HEK293T (cell line): Measurements from ENCODE around the gene MYH6.

Experiments
- CTCF ChIA-PET: fragments of 350-600 bp; formaldehyde crosslinking; extraction: SDS; loops from one replicate; lab custom pipeline; 2021; ENCODE audit warnings: antibody characterized with exemption, inconsistent platforms; lab: Yijun Ruan, JAX
- POLR2A ChIA-PET: fragments of 350-600 bp; formaldehyde crosslinking; extraction: SDS; loops from one replicate; lab custom pipeline; 2020; ENCODE audit warnings: antibody characterized with exemption, inconsistent platforms; lab: Yijun Ruan, JAX
- DNase-seq: peaks from one replicate; pipeline ENCODE4 v3.0.0; 2012; ENCODE audit warnings: mixed read lengths; ENCODE audit errors: extremely low spot score
- ARNT ChIP-seq: fragments of 450-650 bp; IDR thresholded peaks from 2 replicates; pipeline ENCODE4 v1.6.1; 2017; ENCODE audit warnings: mild to moderate bottlenecking
- BHLHE40 ChIP-seq: fragments of 450-650 bp; IDR thresholded peaks from 2 replicates; pipeline ENCODE4 v1.6.1; 2016; ENCODE audit warnings: mild to moderate bottlenecking, moderate library complexity, borderline replicate concordance
- CTBP1 ChIP-seq: fragments of 450-650 bp; IDR thresholded peaks from 2 replicates; pipeline ENCODE4 v1.6.1; 2016; ENCODE audit warnings: borderline replicate concordance
- ELF4 ChIP-seq: fragments of 450-650 bp; IDR thresholded peaks from 2 replicates; pipeline ENCODE4 v1.6.1; 2017; ENCODE audit warnings: antibody characterized with exemption
- FOXA1 ChIP-seq: fragments of 450-650 bp; IDR thresholded peaks from 2 replicates; pipeline ENCODE4 v1.6.1; 2016; ENCODE audit warnings: mild to moderate bottlenecking
- FOXK2 ChIP-seq: fragments of 450-650 bp; IDR thresholded peaks from 2 replicates; pipeline ENCODE4 v1.6.1; 2016; ENCODE audit warnings: mild to moderate bottlenecking
- FOXM1 ChIP-seq: fragments of 450-650 bp; IDR thresholded peaks from 2 replicates; pipeline ENCODE4 v1.6.1; 2017; ENCODE audit warnings: mild to moderate bottlenecking, borderline replicate concordance
- HDGF ChIP-seq: fragments of 450-650 bp; IDR thresholded peaks from 2 replicates; pipeline ENCODE4 v1.6.1; 2017; ENCODE audit warnings: antibody characterized with exemption, borderline replicate concordance
- L3MBTL2 ChIP-seq: fragments of 450-650 bp; conservative IDR thresholded peaks from 2 replicates; pipeline ENCODE4 v1.6.1; 2016; ENCODE audit warnings: mild to moderate bottlenecking
- LEF1 ChIP-seq: fragments of 450-650 bp; IDR thresholded peaks from 2 replicates; pipeline ENCODE4 v1.6.1; 2017; ENCODE audit warnings: mild to moderate bottlenecking, borderline replicate concordance
- NFRKB ChIP-seq: fragments of 450-650 bp; IDR thresholded peaks from 2 replicates; pipeline ENCODE4 v1.6.1; 2016; ENCODE audit warnings: mild to moderate bottlenecking, moderate library complexity
- SP1 ChIP-seq: fragments of 450-650 bp; IDR thresholded peaks from 2 replicates; pipeline ENCODE4 v1.6.1; 2017
- SUZ12 ChIP-seq: fragments of 450-650 bp; IDR thresholded peaks from 2 replicates; pipeline ENCODE4 v1.6.1; 2016; ENCODE audit warnings: mild to moderate bottlenecking
- TARDBP ChIP-seq: fragments of 450-650 bp; IDR thresholded peaks from 2 replicates; pipeline ENCODE4 v1.6.1; 2016
- ZNF384 ChIP-seq: fragments of 450-650 bp; IDR thresholded peaks from 2 replicates; pipeline ENCODE4 v1.6.1; 2016
- TF ChIP-seq, protein P1 (sequence below): fragments of 450-650 bp; IDR thresholded peaks from 2 replicates; pipeline ENCODE4 v1.6.1; 2016

The MYH6 gene

DNA sequence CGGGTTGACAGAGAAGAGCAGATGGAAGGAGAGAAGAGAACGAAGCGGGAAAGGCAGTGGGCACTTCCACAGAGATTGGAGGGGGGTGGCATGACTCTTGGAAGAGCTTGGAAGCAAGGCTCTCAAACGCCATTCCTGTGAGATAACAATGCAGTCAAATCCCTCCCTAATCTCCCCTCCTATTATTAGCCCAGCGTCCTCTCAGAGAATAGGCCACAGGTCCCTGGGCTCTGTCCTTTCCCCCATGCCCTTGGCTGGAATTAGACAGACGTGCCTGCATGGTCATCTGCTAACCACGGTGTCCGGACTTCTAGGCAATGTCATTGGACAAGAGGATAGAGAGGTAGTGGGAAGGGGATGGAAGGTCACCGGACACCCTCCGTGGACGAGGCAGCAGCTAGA is 35.3 kb upstream of the MYH6 start:
- CTCF ChIA-PET: interaction anchor here (1.5 kb wide), 1 partner anchor 13 kb away, joined by 3 read pairs; no protein-coding TSS in a partner anchor
- DNase-seq: no peak
- TF ChIP-seq LEF1: no peak
- TF ChIP-seq, protein P1, sequence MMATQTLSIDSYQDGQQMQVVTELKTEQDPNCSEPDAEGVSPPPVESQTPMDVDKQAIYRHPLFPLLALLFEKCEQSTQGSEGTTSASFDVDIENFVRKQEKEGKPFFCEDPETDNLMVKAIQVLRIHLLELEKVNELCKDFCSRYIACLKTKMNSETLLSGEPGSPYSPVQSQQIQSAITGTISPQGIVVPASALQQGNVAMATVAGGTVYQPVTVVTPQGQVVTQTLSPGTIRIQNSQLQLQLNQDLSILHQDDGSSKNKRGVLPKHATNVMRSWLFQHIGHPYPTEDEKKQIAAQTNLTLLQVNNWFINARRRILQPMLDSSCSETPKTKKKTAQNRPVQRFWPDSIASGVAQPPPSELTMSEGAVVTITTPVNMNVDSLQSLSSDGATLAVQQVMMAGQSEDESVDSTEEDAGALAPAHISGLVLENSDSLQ: no peak
- no peak for TF ChIP-seq BHLHE40
- no peak for TF ChIP-seq TARDBP
- TF ChIP-seq SP1: no peak
- TF ChIP-seq FOXA1: no peak
- no peak for TF ChIP-seq L3MBTL2
- TF ChIP-seq NFRKB: no peak
- TF ChIP-seq ZNF384: no peak
- TF ChIP-seq ELF4: no peak
- TF ChIP-seq FOXK2: no peak
- no peak for TF ChIP-seq FOXM1
- no peak for TF ChIP-seq CTBP1
- POLR2A ChIA-PET: no interaction called here

DNA sequence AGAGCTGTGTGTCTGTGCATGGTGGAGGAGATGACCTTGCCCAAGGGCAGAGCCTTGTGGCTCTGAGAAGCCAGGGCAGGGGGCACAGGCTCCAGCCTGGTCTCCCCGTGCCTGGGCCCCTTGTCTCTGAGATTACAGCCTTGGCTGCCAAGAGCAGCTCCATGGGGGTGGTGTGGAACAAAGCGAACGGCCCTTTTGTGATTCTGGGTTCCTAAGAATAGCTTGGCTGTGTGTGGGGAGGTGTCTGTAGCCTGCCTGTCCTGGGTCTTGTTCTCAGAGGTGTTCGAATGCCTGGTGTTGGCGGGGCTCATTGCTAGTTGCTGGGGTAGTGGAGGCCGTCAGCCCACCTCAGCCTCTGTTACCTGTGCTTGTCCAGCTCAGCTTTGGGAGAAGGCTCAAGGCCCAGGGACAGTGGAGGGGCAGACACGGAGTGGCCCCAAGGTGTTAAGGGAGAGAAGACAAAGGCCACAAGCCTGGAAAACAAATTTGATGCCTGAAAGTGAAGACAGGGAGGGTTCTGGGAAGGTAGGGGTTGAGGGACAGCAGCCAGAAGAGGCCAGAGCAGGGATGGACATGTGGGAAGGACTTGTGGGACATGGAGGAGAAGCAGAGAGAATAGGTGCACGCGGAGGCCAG is 34.8 kb upstream of the MYH6 start:
- TF ChIP-seq LEF1: no peak
- POLR2A ChIA-PET: no interaction called here
- CTCF ChIA-PET: interaction anchor here (1.5 kb wide), 1 partner anchor 14 kb away, joined by 3 read pairs; no protein-coding TSS in a partner anchor
- DNase-seq: no peak

DNA sequence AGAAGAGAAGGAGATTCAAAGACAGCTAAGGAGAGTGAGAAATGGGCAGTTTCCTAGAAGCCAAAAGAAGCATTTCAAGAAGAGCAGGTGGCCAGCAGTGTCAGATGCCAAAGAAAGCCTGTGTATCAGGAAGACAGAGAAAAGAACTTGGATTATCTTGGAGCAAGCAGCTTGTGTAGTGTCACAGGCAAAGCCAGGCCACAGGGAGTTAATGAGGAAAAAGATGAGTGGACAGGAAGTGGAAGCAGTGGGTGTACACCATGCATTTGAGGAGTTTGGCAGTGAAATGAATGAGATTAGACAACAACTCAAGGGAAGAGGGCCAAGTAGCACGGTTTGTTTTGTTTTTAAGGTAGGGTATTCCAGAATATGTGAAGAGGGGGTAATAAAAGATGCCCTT is 33.0 kb upstream of the MYH6 start:
- no peak for DNase-seq
- no peak for TF ChIP-seq ZNF384
- TF ChIP-seq LEF1: no peak
- TF ChIP-seq, protein P1: no peak
- no peak for TF ChIP-seq ARNT
- TF ChIP-seq CTBP1: no peak
- TF ChIP-seq SUZ12: no peak
- no peak for TF ChIP-seq ELF4
- TF ChIP-seq NFRKB: no peak
- TF ChIP-seq HDGF: no peak
- ChIA-PET CTCF (no interaction called here), POLR2A (no interaction called here)

DNA sequence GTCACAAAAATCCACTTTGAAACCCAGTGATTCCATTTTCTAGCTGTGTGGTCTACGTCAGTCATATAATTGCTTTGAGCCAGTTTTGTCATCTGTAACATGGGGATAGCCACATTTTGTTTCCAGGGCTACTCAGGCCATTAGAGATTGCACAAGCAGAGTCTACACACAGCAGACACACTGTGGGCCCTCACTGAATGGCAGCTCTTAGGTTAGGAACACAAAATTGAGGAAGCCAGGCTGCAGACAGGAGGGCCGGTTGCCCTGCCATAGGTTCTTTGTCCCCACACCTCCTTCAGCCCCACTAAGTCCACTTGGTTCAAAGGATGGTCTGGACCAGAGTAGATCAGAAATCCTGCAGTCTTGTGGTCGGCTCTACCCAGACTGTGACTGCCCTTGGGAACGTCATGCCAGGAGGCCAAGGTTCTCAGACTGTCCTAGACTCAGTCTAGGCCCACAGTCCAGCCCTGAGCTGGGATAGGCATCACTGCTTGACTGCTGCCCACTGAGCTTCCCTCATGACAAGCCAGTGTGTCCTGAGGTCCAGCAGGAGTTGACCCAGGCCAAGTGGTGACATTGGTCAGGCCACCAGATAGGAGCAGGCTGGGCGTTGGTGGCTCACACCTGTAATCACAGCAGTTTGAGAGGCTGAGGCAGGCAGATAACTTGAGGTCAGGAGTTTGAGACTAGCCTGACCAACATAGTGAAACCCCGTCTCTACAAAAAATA is 31.2 kb upstream of the MYH6 start:
- ChIA-PET CTCF (no interaction called here), POLR2A (no interaction called here)
- DNase-seq: no peak
- TF ChIP-seq L3MBTL2 (no peak), FOXA1 (no peak), TARDBP (no peak), HDGF (no peak), LEF1 (no peak), ZNF384 (no peak), SUZ12 (no peak), CTBP1 (no peak), NFRKB (no peak), SP1 (no peak), FOXK2 (no peak), ELF4 (no peak), ARNT (no peak), BHLHE40 (no peak), FOXM1 (no peak)
- TF ChIP-seq, protein P1: no peak

DNA sequence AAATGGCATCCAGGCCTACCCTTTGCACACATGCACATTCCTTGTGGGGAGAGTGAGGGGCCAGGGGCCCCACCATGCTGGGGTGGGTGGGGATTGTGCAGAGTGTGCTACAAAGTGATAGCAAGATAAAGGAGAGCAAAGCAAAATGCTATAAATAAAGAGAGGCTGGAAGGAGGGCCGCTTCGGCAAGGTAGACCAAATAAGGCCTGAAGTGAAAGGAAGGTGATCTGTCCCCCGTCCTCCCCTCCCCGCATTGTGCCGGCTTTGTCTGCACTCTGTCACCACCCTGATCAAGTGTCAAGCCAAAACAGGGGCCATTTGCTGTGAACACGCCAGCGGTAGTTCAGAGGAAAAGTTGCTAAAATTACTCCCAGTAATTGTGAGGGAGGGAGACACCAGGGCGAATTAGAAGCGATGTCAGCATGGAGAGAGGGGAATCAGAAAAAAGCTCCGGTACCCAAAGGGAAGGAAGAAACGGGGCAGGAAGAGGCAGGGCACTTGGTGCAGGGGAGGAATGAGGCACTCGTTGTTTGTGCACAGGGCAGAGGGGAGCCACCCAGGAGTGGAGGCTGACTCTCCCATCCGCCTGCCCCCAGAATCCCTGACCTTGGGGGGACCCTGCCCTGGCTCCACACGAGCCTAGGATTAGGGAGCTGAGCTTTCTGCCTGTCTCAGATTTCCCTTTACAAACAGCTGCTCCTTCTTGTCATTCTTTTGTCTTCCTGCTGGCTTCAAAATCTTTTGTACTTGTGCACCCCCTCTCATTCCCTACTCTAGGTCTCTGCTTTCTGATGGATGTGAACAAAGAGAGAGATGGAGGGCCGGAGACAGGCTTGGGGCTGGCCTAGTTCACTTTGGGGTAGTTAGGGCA is 30.3 kb upstream of the MYH6 start:
- ChIA-PET POLR2A (no interaction called here), CTCF (no interaction called here)
- TF ChIP-seq BHLHE40: no peak
- no peak for TF ChIP-seq TARDBP
- TF ChIP-seq LEF1: no peak
- TF ChIP-seq HDGF: no peak
- no peak for TF ChIP-seq FOXA1
- no peak for TF ChIP-seq CTBP1
- TF ChIP-seq SP1: no peak
- TF ChIP-seq FOXM1: no peak
- no peak for TF ChIP-seq L3MBTL2
- no peak for TF ChIP-seq NFRKB
- TF ChIP-seq SUZ12: no peak
- no peak for TF ChIP-seq FOXK2
- TF ChIP-seq ARNT: no peak
- no peak for DNase-seq
